Keratinocyte (primary cell): ENCODE results near the gene CHPT1. TPM values are rescaled to one million over a fixed set of nuclear protein-coding genes. Genes with fewer than 3 reads are reported as not detected.

Experiments
- DNase-seq: peaks from one replicate; pipeline ENCODE4 v3.0.0-alpha.2; 2011; ENCODE audit warnings: low read depth, missing footprints, low spot score
- FAIRE-seq: peaks from 2 replicates; lab custom pipeline; 2011; peaks lifted over from hg19 to GRCh38; lab: Jason Lieb, UNC
- H2AFZ ChIP-seq: 2 replicates; pipeline ENCODE4 v1.6.0; 2012; ENCODE audit warnings: low read length, control low read depth, inconsistent platforms; ENCODE audit not compliant: control insufficient read depth
- H3K27ac ChIP-seq: 2 replicates; pipeline ENCODE4 v1.5.1; 2011; ENCODE audit warnings: low read length; ENCODE audit not compliant: control insufficient read depth, insufficient read depth
- H3K27me3 ChIP-seq: 3 replicates; pipeline ENCODE4 v1.6.0; 2011; ENCODE audit warnings: low read length; ENCODE audit not compliant: control insufficient read depth, insufficient read depth; ENCODE audit errors: extremely low read depth
- H3K36me3 ChIP-seq, 2 experiments: 2 replicates in 1 of 2; 3 replicates in 1 of 2; pipeline ENCODE4 v1.5.1; 2011; ENCODE audit warnings: low read length in 2 of 2, mild to moderate bottlenecking in 1 of 2; ENCODE audit not compliant: control insufficient read depth in 2 of 2, insufficient read depth in 2 of 2; ENCODE audit errors: extremely low read depth in 1 of 2
- H3K4me1 ChIP-seq: 3 replicates; pipeline ENCODE4 v1.5.1; 2011; ENCODE audit warnings: low read length; ENCODE audit not compliant: control insufficient read depth, insufficient read depth; ENCODE audit errors: extremely low read depth
- H3K4me2 ChIP-seq: 3 replicates; pipeline ENCODE4 v1.6.0; 2011; ENCODE audit warnings: low read depth, low read length; ENCODE audit not compliant: control insufficient read depth, insufficient read depth; ENCODE audit errors: extremely low read depth
- H3K4me3 ChIP-seq, 3 experiments: fragments of 200-600 bp in 1 of 3; sonication (generic) in 1 of 3; 2 replicates in 2 of 3; 3 replicates in 1 of 3; pipeline ENCODE4 v1.5.1; 2011 to 2016; ENCODE audit warnings: low read length in 3 of 3, mild to moderate bottlenecking in 3 of 3, control low read depth in 2 of 3, inconsistent platforms in 1 of 3, low read depth in 1 of 3, mixed read lengths in 1 of 3, mixed run types in 1 of 3, moderate library complexity in 1 of 3; ENCODE audit not compliant: control insufficient read depth in 2 of 3, insufficient read depth in 2 of 3; ENCODE audit errors: extremely low read depth in 1 of 3
- H3K79me2 ChIP-seq: 2 replicates; pipeline ENCODE4 v1.6.0; 2012; ENCODE audit warnings: low read length; ENCODE audit not compliant: control insufficient read depth, insufficient read depth
- H3K9ac ChIP-seq: 3 replicates; pipeline ENCODE4 v1.6.0; 2011; ENCODE audit warnings: low read length; ENCODE audit not compliant: control insufficient read depth, insufficient read depth; ENCODE audit errors: extremely low read depth
- H3K9me1 ChIP-seq: 3 replicates; pipeline ENCODE4 v1.6.0; 2011; ENCODE audit warnings: low read length; ENCODE audit not compliant: control insufficient read depth, insufficient read depth; ENCODE audit errors: extremely low read depth
- H3K9me3 ChIP-seq: 2 replicates; pipeline ENCODE4 v1.5.1; 2012; ENCODE audit warnings: low read depth, low read length; ENCODE audit not compliant: control insufficient read depth
- H4K20me1 ChIP-seq: 3 replicates; pipeline ENCODE4 v1.6.0; 2011; ENCODE audit warnings: low read length; ENCODE audit not compliant: control insufficient read depth, insufficient read depth; ENCODE audit errors: extremely low read depth
- EZH2 ChIP-seq: IDR thresholded peaks from one replicate; pipeline ENCODE4 v1.6.1; 2012; ENCODE audit warnings: inconsistent platforms, mild to moderate bottlenecking, low read length, moderate library complexity
- dilution Hi-C: fragments of 300-500 bp; cut with MboI; formaldehyde crosslinking; loops from one replicate; pipeline ENCODE4 v1.7.0; 2020; ENCODE audit warnings: low sequenced_read_pairs; ENCODE audit not compliant: extremely low pct_ligation_motif_present
- polyA plus RNA-seq, 5 experiments: library from polyadenylated mRNA; depleted of rRNA in 3 of 5; stranded (reverse) in 3 of 5; stranded (forward) in 1 of 5; unstranded in 1 of 5; fragments of >200 nt; gene quantifications; 1 replicate in 1 of 5; 2 replicates in 3 of 5; 3 replicates in 1 of 5; pipeline versions ENCODE4 v1.2.1 to v1.2.3, GENCODE V29; 2011 to 2012; ENCODE audit warnings: missing spikeins in 2 of 5, low read depth in 1 of 5, low replicate concordance in 1 of 5
- TF ChIP-seq, protein P1 (sequence below), 3 experiments: IDR thresholded peaks in 1 of 3; conservative IDR thresholded peaks in 1 of 3; optimal IDR thresholded peaks in 1 of 3; 2 replicates in 2 of 3; 3 replicates in 1 of 3; pipeline versions ENCODE3 to v1.5.1; 2011; ENCODE audit warnings: low read length in 3 of 3, mild to moderate bottlenecking in 3 of 3, moderate library complexity in 2 of 3, control low read depth in 1 of 3, inconsistent platforms in 1 of 3; ENCODE audit not compliant: insufficient read depth in 2 of 3; ENCODE audit errors: extremely low read depth in 1 of 3

The CHPT1 gene
- polyA plus RNA-seq, 1 donor (not counting 4 experiments of a cell fraction or from before 2014, with no cell fraction given) = 12.7 TPM

DNA sequence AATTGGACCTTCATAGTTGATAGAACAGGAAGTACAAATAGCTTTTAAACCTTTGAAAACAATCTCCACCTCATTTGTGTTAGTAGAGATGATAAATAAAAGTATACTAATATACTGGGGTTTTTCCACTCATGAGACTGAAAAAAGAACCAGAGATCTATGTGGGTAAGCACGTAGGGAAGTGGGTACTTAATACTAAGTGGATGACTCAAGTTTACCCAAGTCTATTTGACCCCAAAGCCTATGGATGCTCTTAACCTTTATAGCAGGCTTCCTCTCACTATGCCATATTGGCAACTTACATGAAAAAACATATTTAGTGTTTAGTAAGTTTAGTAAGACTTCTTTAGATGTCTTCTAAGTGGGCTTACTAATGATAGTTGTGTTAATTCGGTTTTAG lies 49.2 kb upstream of the CHPT1 start:
- Histone ChIP-seq H3K9me1 (no peaks in the 10 kb centered on the region), H3K27ac (no peak overlapping the region), H3K4me1 (no peaks in the 10 kb centered on the region), H3K4me3 (no peak overlapping the region), H2AFZ (no peak overlapping the region), H3K79me2 (no peaks in the 10 kb centered on the region), H3K36me3 (no peaks in the 10 kb centered on the region), H3K9ac (no peak overlapping the region), H4K20me1 (no peaks in the 10 kb centered on the region), H3K9me3 (no peaks in the 10 kb centered on the region), H3K4me2 (no peak overlapping the region), H3K27me3 (no peaks in the 10 kb centered on the region)
- FAIRE-seq (no peak), DNase-seq (no peak)
- dilution Hi-C loops = no loop called here
- no peak for TF ChIP-seq EZH2
- TF ChIP-seq, protein P1, sequence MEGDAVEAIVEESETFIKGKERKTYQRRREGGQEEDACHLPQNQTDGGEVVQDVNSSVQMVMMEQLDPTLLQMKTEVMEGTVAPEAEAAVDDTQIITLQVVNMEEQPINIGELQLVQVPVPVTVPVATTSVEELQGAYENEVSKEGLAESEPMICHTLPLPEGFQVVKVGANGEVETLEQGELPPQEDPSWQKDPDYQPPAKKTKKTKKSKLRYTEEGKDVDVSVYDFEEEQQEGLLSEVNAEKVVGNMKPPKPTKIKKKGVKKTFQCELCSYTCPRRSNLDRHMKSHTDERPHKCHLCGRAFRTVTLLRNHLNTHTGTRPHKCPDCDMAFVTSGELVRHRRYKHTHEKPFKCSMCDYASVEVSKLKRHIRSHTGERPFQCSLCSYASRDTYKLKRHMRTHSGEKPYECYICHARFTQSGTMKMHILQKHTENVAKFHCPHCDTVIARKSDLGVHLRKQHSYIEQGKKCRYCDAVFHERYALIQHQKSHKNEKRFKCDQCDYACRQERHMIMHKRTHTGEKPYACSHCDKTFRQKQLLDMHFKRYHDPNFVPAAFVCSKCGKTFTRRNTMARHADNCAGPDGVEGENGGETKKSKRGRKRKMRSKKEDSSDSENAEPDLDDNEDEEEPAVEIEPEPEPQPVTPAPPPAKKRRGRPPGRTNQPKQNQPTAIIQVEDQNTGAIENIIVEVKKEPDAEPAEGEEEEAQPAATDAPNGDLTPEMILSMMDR (optimal IDR thresholded peaks at IDR 0.05 in 1 of 3, IDR thresholded peaks at IDR 0.05 in 1 of 3, conservative IDR thresholded peaks at IDR 0.05 in 1 of 3; ENCODE audit: extremely low read depth in 1 of 3, insufficient read depth in 2 of 3, low read length in 3 of 3) = no peak

DNA sequence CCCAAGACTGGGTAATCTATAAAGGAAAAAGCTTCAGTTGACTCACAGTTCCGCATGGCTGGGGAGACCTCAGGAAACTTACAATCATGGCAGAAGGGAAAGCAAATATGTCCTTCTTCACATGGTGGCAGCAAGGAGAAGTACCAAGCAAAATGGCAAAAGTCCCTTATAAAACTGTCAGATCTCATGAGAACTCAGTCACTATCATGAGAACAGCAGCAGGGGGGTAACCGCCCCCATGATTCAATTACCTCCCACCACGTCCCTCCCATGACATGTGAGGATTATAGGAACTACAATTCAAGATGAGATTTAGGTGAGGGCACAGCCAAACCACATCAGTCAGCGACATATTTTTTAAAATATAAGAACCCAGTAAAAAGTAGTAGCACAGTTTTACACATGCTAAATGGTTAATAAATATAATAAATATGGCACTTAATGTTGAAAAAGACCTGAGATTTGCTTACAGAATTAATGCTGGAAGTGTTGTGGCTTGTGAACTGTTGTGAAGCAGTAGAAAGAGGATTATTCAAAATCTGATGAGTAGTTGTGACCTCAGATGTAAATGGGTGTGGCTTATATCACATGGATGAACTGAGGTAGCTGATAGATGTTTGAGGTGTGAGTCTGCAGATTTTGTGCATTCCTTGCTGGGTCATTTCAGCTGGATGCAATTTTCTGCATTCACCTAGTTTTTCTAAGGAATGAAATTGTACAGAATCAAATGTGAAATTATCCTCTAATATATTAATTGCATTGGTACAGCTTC lies 46.9 kb upstream of the CHPT1 start:
- Histone ChIP-seq H3K9ac (no peak overlapping the region), H2AFZ (no peak overlapping the region), H3K27ac (no peak overlapping the region), H3K36me3 (no peaks in the 10 kb centered on the region), H3K9me1 (no peaks in the 10 kb centered on the region), H4K20me1 (no peaks in the 10 kb centered on the region), H3K79me2 (no peaks in the 10 kb centered on the region), H3K27me3 (no peaks in the 10 kb centered on the region), H3K4me1 (no peaks in the 10 kb centered on the region), H3K4me2 (no peak overlapping the region), H3K4me3 (no peak overlapping the region), H3K9me3 (no peaks in the 10 kb centered on the region)
- dilution Hi-C loops = no loop called here
- no peak for DNase-seq
- FAIRE-seq = peak; percentile 44
- TF ChIP-seq, protein P1 (optimal IDR thresholded peaks at IDR 0.05 in 1 of 3, IDR thresholded peaks at IDR 0.05 in 1 of 3, conservative IDR thresholded peaks at IDR 0.05 in 1 of 3; ENCODE audit: extremely low read depth in 1 of 3, insufficient read depth in 2 of 3, low read length in 3 of 3) = no peak
- TF ChIP-seq EZH2 = no peak
